ENCODE results near the gene NUAK2. TPM values are rescaled to one million over a fixed set of nuclear protein-coding genes. Genes with fewer than 3 reads are reported as not detected.

Gene NUAK2
- 10 to 100 TPM; 17.3 to 21.7 (median 21.5) TPM for total RNA-seq
- total RNA-seq (2013): 26.3 TPM

GRCh38 chr1:205321162-205321958 lies at the start of gene NUAK2:
Gene NUAK2, minus strand, starts transcription at chr1:205321745. Its CDS starts 117 bp downstream, at chr1:205321628.
- peak; percentile 83 to 92 (median 88) for ATAC-seq
- Histone ChIP-seq H3K36me3 (ENCODE audit: control insufficient read depth, insufficient read depth, low read length) (peaks cover 5% of the 10 kb centered on the region), H3K27ac (ENCODE audit: low read length) (peak within 1 kb of the TSS; percentile 70), H3K4me1 (ENCODE audit: control insufficient read depth, insufficient read depth, low read length) (peaks cover 52% of the 10 kb centered on the region), H3K9me3 (ENCODE audit: control insufficient read depth, insufficient read depth, low read length) (no peaks in the 10 kb centered on the region), H3K27me3 (ENCODE audit: control insufficient read depth, insufficient read depth, low read length) (no peaks in the 10 kb centered on the region), H3K4me3 (ENCODE audit: low read length) (peak within 1 kb of the TSS; percentile 98)
- H3K4me1 Mint-ChIP-seq: peaks cover 65 to 73% of the 10 kb centered on the region in 2 donors
- TF ChIP-seq, protein P1, sequence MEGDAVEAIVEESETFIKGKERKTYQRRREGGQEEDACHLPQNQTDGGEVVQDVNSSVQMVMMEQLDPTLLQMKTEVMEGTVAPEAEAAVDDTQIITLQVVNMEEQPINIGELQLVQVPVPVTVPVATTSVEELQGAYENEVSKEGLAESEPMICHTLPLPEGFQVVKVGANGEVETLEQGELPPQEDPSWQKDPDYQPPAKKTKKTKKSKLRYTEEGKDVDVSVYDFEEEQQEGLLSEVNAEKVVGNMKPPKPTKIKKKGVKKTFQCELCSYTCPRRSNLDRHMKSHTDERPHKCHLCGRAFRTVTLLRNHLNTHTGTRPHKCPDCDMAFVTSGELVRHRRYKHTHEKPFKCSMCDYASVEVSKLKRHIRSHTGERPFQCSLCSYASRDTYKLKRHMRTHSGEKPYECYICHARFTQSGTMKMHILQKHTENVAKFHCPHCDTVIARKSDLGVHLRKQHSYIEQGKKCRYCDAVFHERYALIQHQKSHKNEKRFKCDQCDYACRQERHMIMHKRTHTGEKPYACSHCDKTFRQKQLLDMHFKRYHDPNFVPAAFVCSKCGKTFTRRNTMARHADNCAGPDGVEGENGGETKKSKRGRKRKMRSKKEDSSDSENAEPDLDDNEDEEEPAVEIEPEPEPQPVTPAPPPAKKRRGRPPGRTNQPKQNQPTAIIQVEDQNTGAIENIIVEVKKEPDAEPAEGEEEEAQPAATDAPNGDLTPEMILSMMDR (IDR thresholded peaks at IDR 0.05): no peak
- H3K4me3 Mint-ChIP-seq: peak within 1 kb of the TSS; percentile 98
- intact Hi-C loops (cut with micrococcal nuclease): loop anchor here (1.0 kb wide), 2 partner anchors 8 to 48 kb away; no protein-coding TSS in a partner anchor
- no peaks in the 10 kb centered on the region for H3K36me3 Mint-ChIP-seq
- H3K27me3 Mint-ChIP-seq (ENCODE audit: low read depth in 2 of 2): peaks cover under 1% of the 10 kb centered on the region in 2 donors
- peak; percentile 79 to 91 for DNase-seq
- H3K9me3 Mint-ChIP-seq: no peaks in the 10 kb centered on the region
- WGBS (ENCODE audit: insufficient coverage): under 1% methylated on average over 75 of the region's 75 CpGs
- H3K27ac Mint-ChIP-seq: peak within 1 kb of the TSS; percentile 94 to 98

DNA sequence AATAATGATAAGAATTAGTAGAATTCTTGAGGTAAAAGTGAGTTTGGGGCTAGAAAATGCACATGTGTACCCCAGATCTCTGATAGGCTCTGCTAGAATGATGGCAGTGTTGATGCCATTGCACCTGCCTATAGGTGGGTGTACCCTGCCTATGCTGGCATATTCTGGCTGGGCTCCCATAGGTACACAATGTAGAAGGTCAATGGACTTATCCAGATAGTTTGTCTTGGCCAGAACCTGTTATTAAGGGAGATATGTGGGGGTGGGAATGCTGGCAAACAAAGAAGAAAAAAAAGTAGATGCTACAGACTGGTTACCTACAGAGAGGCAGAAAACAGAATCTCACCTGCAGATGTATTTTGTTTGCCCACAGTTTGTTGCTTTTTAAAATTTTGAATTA lies 49.2 kb upstream of the NUAK2 start:
- Mint-ChIP-seq H3K36me3 (no peaks in the 10 kb centered on the region), H3K9me3 (no peaks in the 10 kb centered on the region), H3K27ac (no peak overlapping the region), H3K4me3 (no peak overlapping the region), H3K4me1 (peaks cover 0 to 6% of the 10 kb centered on the region in 2 donors), H3K27me3 (ENCODE audit: low read depth in 2 of 2) (peaks cover 23 to 36% of the 10 kb centered on the region in 2 donors)
- no peak overlapping the region for H3K27ac ChIP-seq (ENCODE audit: low read length)
- H3K4me1 ChIP-seq (ENCODE audit: control insufficient read depth, insufficient read depth, low read length): no peaks in the 10 kb centered on the region
- H3K4me3 ChIP-seq (ENCODE audit: low read length): no peak overlapping the region
- ATAC-seq: no peak
- DNase-seq: no peak
- intact Hi-C loops (cut with micrococcal nuclease): no loop called here
- H3K27me3 ChIP-seq (ENCODE audit: control insufficient read depth, insufficient read depth, low read length): no peaks in the 10 kb centered on the region
- H3K36me3 ChIP-seq (ENCODE audit: control insufficient read depth, insufficient read depth, low read length): no peaks in the 10 kb centered on the region
- TF ChIP-seq, protein P1 (IDR thresholded peaks at IDR 0.05): no peak
- H3K9me3 ChIP-seq (ENCODE audit: control insufficient read depth, insufficient read depth, low read length): no peaks in the 10 kb centered on the region

DNA sequence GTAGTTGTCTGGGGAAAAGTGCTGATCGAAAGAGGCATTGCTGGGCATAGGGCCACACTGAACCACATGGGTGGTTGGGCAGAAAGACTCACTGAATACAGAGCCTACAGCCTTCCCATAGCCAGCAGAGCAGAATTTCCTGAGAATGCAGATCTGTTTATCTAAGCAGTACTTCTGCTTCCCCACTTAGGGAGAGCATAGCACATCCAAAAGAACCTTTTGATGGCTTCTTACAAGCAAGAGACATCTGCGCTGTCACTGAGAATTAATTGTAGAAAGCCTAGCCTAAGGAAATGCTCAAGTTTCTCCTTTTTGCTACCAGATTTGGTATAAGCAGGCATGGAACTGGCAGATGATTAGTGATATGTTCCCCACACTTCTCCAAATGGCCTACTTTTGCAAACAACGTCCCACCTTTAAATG lies 48.2 kb upstream of the NUAK2 start:
- H3K4me1 ChIP-seq (ENCODE audit: control insufficient read depth, insufficient read depth, low read length): no peaks in the 10 kb centered on the region
- no peaks in the 10 kb centered on the region for H3K36me3 ChIP-seq (ENCODE audit: control insufficient read depth, insufficient read depth, low read length)
- peaks cover 0 to 6% of the 10 kb centered on the region in 2 donors for H3K4me1 Mint-ChIP-seq
- DNase-seq (no peak), ATAC-seq (no peak)
- TF ChIP-seq, protein P1 (IDR thresholded peaks at IDR 0.05): no peak
- no peak overlapping the region for H3K4me3 Mint-ChIP-seq
- no peaks in the 10 kb centered on the region for H3K27me3 ChIP-seq (ENCODE audit: control insufficient read depth, insufficient read depth, low read length)
- no peaks in the 10 kb centered on the region for H3K9me3 ChIP-seq (ENCODE audit: control insufficient read depth, insufficient read depth, low read length)
- H3K36me3 Mint-ChIP-seq: no peaks in the 10 kb centered on the region
- no peak overlapping the region for H3K27ac Mint-ChIP-seq
- intact Hi-C loops (cut with micrococcal nuclease): no loop called here
- no peaks in the 10 kb centered on the region for H3K9me3 Mint-ChIP-seq
- 28% methylated on average over 3 of the region's 3 CpGs for WGBS (ENCODE audit: insufficient coverage)
- no peak overlapping the region for H3K4me3 ChIP-seq (ENCODE audit: low read length)
- peaks cover 22 to 30% of the 10 kb centered on the region in 2 donors for H3K27me3 Mint-ChIP-seq (ENCODE audit: low read depth in 2 of 2)
- no peak overlapping the region for H3K27ac ChIP-seq (ENCODE audit: low read length)

All from natural killer cell (primary cell).